ENCODE measurements around the gene FOSL1. TPM values are rescaled to one million over a fixed set of nuclear protein-coding genes. Genes with fewer than 3 reads are reported as not detected.
A peak's percentile ranks its signal among the peaks of the same experiment; 100 is the strongest.

The FOSL1 gene
- total and polyA plus RNA-seq, 2 of the 13 experiments (the other 11 are each of a cell fraction or from before 2014, with no cell fraction given): 4.0 to 4.1 TPM

DNA sequence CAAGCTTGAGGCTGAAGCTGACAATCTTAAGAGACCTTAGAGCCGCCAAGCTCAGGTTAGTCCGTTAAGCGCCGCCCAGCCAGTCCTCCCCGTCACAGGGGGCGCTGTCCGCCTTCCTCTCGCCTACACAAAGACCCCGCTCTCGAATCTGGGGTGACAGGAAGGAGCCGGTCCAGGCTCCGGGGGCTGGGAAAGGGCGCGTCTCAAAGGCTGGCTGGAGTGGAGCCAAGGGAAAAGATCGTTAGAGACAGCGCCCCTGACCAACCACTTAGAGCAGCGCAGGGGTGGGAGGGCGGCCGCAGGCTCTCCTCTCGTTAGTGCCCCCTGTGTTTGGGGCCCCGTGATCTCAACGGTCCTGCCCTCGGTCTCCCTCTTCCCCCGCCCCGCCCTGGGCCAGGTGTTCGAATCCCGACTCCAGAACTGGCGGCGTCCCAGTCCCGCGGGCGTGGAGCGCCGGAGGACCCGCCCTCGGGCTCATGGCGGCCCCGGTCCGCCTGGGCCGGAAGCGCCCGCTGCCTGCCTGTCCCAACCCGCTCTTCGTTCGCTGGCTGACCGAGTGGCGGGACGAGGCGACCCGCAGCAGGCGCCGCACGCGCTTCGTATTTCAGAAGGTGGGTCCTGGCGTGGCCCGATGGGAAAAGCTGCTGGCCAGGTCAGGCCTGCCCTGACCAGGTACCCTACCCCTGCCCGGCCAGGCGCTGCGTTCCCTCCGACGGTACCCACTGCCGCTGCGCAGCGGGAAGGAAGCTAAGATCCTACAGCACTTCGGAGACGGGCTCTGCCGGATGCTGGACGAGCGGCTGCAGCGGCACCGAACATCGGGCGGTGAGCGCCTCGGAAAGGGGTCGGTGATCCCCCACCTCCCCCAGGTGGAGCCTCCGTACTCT, 39.7 kb downstream of the FOSL1 start, which contains the start of gene MUS81:
Gene MUS81, plus strand, starts transcription at position 156 of the 887 bp plus-strand sequence. Its CDS starts 321 bp downstream, at position 477.
- FAIRE-seq: peak; percentile 71
- ATAC-seq: peak; percentile 60
- H3K79me2 ChIP-seq (ENCODE audit: insufficient read depth, low read length): peaks cover 32% of the 10 kb centered on the region
- H3K4me2 ChIP-seq (ENCODE audit: low read depth, low read length): peak within 1 kb of the TSS; percentile 100
- peaks cover 21% of the 10 kb centered on the region for H4K20me1 ChIP-seq (ENCODE audit: insufficient read depth, low read length)
- H3K4me1 ChIP-seq (ENCODE audit: insufficient read depth, low read length): peaks cover 41% of the 10 kb centered on the region
- under 1% methylated on average over 10 of the region's 78 CpGs for WGBS (ENCODE audit: low lambda C conversion rate)
- TSS peak; percentile 38 for BruUV-seq (replicated peaks)
- H2AFZ ChIP-seq (ENCODE audit: low read length): no peak within 1 kb of the TSS
- in situ Hi-C loops (cut with HindIII; ENCODE audit: extremely low pct_ligation_motif_present, low pct_unique_long_range_greater_than_20kb): no loop called here
- H3K9me3 ChIP-seq (ENCODE audit: low read length): no peaks in the 10 kb centered on the region
- ChIA-PET CTCF (ENCODE audit: low intra/inter-chr PET ratio, low total read pairs) (interaction anchor here (0.9 to 1.9 kb wide), 4 partner anchors 24 to 149 kb away, joined by 3 to 7 read pairs (median 5); no protein-coding TSS in a partner anchor), POLR2A (interaction anchor here (0.7 to 5.4 kb wide), 26 partner anchors 10 to 438 kb away, joined by 3 to 81 read pairs (median 5); partner anchors contain the start of genes AP5B1, BANF1, CCDC85B and EFEMP2)
- H3K9ac ChIP-seq (ENCODE audit: insufficient read depth, low read depth, low read length): peak within 1 kb of the TSS; percentile 89
- no peaks in the 10 kb centered on the region; a peak in 1 of 5 replicates for H3K27me3 ChIP-seq (ENCODE audit: control insufficient read depth in 1 of 2, insufficient read depth in 2 of 2, low read length in 2 of 2)
- H3K27ac ChIP-seq (ENCODE audit: extremely low read length, insufficient read depth, low read length): peak within 1 kb of the TSS; percentile 90
- H3K4me3 ChIP-seq (replicated peaks in 1 of 3; ENCODE audit: insufficient read depth in 1 of 3, low read depth in 2 of 3, low read length in 3 of 3): peak within 1 kb of the TSS; percentile 80 to 99 (median 89)
- intact Hi-C loops (cut with micrococcal nuclease; ENCODE audit: unreplicated experiment): no loop called here
- DNase-seq (ENCODE audit: low spot score): peak; percentile 97
- peaks cover 16 to 44% of the 10 kb centered on the region in 2 experiments for H3K36me3 ChIP-seq (replicated peaks in 1 of 2; ENCODE audit: control insufficient read depth in 1 of 2, insufficient read depth in 2 of 2, low read length in 2 of 2)
- TF ChIP-seq, protein P1, sequence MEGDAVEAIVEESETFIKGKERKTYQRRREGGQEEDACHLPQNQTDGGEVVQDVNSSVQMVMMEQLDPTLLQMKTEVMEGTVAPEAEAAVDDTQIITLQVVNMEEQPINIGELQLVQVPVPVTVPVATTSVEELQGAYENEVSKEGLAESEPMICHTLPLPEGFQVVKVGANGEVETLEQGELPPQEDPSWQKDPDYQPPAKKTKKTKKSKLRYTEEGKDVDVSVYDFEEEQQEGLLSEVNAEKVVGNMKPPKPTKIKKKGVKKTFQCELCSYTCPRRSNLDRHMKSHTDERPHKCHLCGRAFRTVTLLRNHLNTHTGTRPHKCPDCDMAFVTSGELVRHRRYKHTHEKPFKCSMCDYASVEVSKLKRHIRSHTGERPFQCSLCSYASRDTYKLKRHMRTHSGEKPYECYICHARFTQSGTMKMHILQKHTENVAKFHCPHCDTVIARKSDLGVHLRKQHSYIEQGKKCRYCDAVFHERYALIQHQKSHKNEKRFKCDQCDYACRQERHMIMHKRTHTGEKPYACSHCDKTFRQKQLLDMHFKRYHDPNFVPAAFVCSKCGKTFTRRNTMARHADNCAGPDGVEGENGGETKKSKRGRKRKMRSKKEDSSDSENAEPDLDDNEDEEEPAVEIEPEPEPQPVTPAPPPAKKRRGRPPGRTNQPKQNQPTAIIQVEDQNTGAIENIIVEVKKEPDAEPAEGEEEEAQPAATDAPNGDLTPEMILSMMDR (CRISPR knock-in tag; IDR thresholded peaks at IDR 0.05): peak; percentile 95
- no peak for TF ChIP-seq ZNF225 (CRISPR knock-in tag; IDR thresholded peaks at IDR 0.05)
- peak in 1 of 2 experiments; percentile 48; a peak in 1 of 4 replicates for TF ChIP-seq KLF16 (CRISPR knock-in tag; IDR thresholded peaks at IDR 0.05)
- no peak for TF ChIP-seq GABPA (IDR thresholded peaks at IDR 0.05; ENCODE audit: low read depth, low read length)
- TF ChIP-seq GABPA (CRISPR knock-in tag; IDR thresholded peaks at IDR 0.05; ENCODE audit: low read depth): peak; percentile 93
- 0 out of 2 replicates have a peak, but pooled peaks have one; percentile 49 for TF ChIP-seq RCOR2 (CRISPR knock-in tag; IDR thresholded peaks at IDR 0.05)
- TF ChIP-seq ZNF343 (CRISPR knock-in tag; IDR thresholded peaks at IDR 0.05): peak; percentile 66; the same call in 1 of the 2 replicates
- TF ChIP-seq, protein P2, sequence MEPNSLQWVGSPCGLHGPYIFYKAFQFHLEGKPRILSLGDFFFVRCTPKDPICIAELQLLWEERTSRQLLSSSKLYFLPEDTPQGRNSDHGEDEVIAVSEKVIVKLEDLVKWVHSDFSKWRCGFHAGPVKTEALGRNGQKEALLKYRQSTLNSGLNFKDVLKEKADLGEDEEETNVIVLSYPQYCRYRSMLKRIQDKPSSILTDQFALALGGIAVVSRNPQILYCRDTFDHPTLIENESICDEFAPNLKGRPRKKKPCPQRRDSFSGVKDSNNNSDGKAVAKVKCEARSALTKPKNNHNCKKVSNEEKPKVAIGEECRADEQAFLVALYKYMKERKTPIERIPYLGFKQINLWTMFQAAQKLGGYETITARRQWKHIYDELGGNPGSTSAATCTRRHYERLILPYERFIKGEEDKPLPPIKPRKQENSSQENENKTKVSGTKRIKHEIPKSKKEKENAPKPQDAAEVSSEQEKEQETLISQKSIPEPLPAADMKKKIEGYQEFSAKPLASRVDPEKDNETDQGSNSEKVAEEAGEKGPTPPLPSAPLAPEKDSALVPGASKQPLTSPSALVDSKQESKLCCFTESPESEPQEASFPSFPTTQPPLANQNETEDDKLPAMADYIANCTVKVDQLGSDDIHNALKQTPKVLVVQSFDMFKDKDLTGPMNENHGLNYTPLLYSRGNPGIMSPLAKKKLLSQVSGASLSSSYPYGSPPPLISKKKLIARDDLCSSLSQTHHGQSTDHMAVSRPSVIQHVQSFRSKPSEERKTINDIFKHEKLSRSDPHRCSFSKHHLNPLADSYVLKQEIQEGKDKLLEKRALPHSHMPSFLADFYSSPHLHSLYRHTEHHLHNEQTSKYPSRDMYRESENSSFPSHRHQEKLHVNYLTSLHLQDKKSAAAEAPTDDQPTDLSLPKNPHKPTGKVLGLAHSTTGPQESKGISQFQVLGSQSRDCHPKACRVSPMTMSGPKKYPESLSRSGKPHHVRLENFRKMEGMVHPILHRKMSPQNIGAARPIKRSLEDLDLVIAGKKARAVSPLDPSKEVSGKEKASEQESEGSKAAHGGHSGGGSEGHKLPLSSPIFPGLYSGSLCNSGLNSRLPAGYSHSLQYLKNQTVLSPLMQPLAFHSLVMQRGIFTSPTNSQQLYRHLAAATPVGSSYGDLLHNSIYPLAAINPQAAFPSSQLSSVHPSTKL (CRISPR knock-in tag; IDR thresholded peaks at IDR 0.05): peak; percentile 25
- TF ChIP-seq ZNF550 (CRISPR knock-in tag; IDR thresholded peaks at IDR 0.05; ENCODE audit: borderline replicate concordance): no peak
- TF ChIP-seq ZNF720 (CRISPR knock-in tag; IDR thresholded peaks at IDR 0.05): no peak
- no peak for TF ChIP-seq SP1 (IDR thresholded peaks at IDR 0.05)
- TF ChIP-seq SP1 (CRISPR knock-in tag; IDR thresholded peaks at IDR 0.05): peak; percentile 79
- TF ChIP-seq PHF8 (CRISPR knock-in tag; IDR thresholded peaks at IDR 0.05): peak; percentile 68
- peak; percentile 80 for TF ChIP-seq SMAD3 (CRISPR knock-in tag; IDR thresholded peaks at IDR 0.05)
- no peak for TF ChIP-seq ZNF652 (CRISPR knock-in tag; IDR thresholded peaks at IDR 0.05; ENCODE audit: borderline replicate concordance, low read depth)
